T1000 (cell line): ENCODE data around the gene NRBF2.
A peak's percentile ranks its signal among the peaks of the same experiment; 100 is the strongest.
"Not testable (repeated sequence)": the region's sequence is repeated elsewhere in the genome, so short reads cannot be mapped to it uniquely, and the experiment has no call there.

Experiments used
- DNase-seq: peaks from one replicate; lab custom pipeline; 2025; ENCODE audit warnings: mixed read lengths; lab: John Stamatoyannopoulos, UW

Gene NRBF2

GRCh38 chr10:63133056-63133820 is at the start of gene NRBF2:
Gene NRBF2 (plus strand): TSS chr10:63133328. CDS start chr10:63133471, 143 bp downstream.
- DNase-seq: peak; percentile 98

- not testable (repeated sequence) for DNase-seq
Measured at GRCh38 chr10:63083406-63083805, 49.7 kb upstream of the NRBF2 start.

GRCh38 chr10:63083904-63084689 is 49.0 kb upstream of the NRBF2 start:
- DNase-seq: peak; percentile 16

- DNase-seq: no peak
Measured at GRCh38 chr10:63084690-63085382, 48.3 kb upstream of the NRBF2 start.

GRCh38 chr10:63093227-63093626 is 39.9 kb upstream of the NRBF2 start:
- DNase-seq: no peak

- DNase-seq: no peak
Measured at GRCh38 chr10:63094405-63094804, 38.7 kb upstream of the NRBF2 start.

- DNase-seq: no peak
Measured at GRCh38 chr10:63094881-63095280, 38.2 kb upstream of the NRBF2 start.

- DNase-seq: no peak
Measured at GRCh38 chr10:63099734-63100133, 33.4 kb upstream of the NRBF2 start.

- DNase-seq: not testable (repeated sequence)
Measured at GRCh38 chr10:63101091-63101490, 32.0 kb upstream of the NRBF2 start.

- not testable (repeated sequence) for DNase-seq
Measured at GRCh38 chr10:63102279-63102883, 30.7 kb upstream of the NRBF2 start.

- not testable (repeated sequence) for DNase-seq
Measured at GRCh38 chr10:63103178-63103577, 29.9 kb upstream of the NRBF2 start.

GRCh38 chr10:63103971-63104409 is 29.1 kb upstream of the NRBF2 start:
- DNase-seq: no peak

- no peak for DNase-seq
Measured at GRCh38 chr10:63105225-63106110, 27.7 kb upstream of the NRBF2 start.

GRCh38 chr10:63106111-63106755 is 26.9 kb upstream of the NRBF2 start:
- peak; percentile 24 for DNase-seq

GRCh38 chr10:63107943-63108437 is 25.1 kb upstream of the NRBF2 start:
- DNase-seq: no peak

GRCh38 chr10:63110940-63111339 is 22.2 kb upstream of the NRBF2 start:
- no peak for DNase-seq

GRCh38 chr10:63114031-63114814 is 18.9 kb upstream of the NRBF2 start:
- no peak for DNase-seq

GRCh38 chr10:63115732-63116383 is 17.3 kb upstream of the NRBF2 start:
- no peak for DNase-seq
